PC-3 (cell line): Measurements from ENCODE around the gene ABHD14A. TPM values are rescaled to one million over a fixed set of nuclear protein-coding genes. Genes with fewer than 3 reads are reported as not detected.

Experiments used
- ATAC-seq: fragments of 200-7000 bp; cut with Tn5 transposase; 2 replicates; pipeline ENCODE4 v1.9.1; 2020; ENCODE audit warnings: mild to moderate bottlenecking, moderate library complexity
- BruUV-seq: library from RNA; stranded (reverse); fragments of 400-500 nt; replicated peaks from 2 replicates; lab custom pipeline; 2021; lab: Mats Ljungman, UMichigan
- CTCF ChIA-PET: fragments of 300-600 bp; sonication (Branson Sonifier 250); formaldehyde crosslinking; loops from one replicate; lab custom pipeline; 2022; ENCODE audit warnings: antibody characterized with exemption; lab: Charles Lee
- POLR2A ChIA-PET: fragments of 300-600 bp; sonication (Branson Sonifier 250); formaldehyde crosslinking; loops from one replicate; lab custom pipeline; 2022; ENCODE audit warnings: antibody characterized with exemption; ENCODE audit not compliant: unreplicated experiment; lab: Charles Lee
- DNase-seq: peaks from one replicate; pipeline ENCODE4 v3.0.0-alpha.2; 2015
- H2AFZ ChIP-seq: fragments of 300-600 bp; sonication (generic); 2 replicates; pipeline ENCODE4 v1.6.0; 2016; ENCODE audit warnings: antibody characterized with exemption, low read length
- H3F3A ChIP-seq: fragments of 300-600 bp; sonication (generic); one replicate; pipeline ENCODE4 v1.6.0; 2017; ENCODE audit warnings: antibody characterized with exemption, low read length, control low read depth, mild to moderate bottlenecking; ENCODE audit not compliant: unreplicated experiment
- H3K27ac ChIP-seq: fragments of 300-600 bp; sonication (generic); 2 replicates; pipeline ENCODE4 v1.5.1; 2016; ENCODE audit warnings: mild to moderate bottlenecking, low read length
- H3K27me3 ChIP-seq: fragments of 300-600 bp; sonication (generic); 2 replicates; pipeline ENCODE4 v1.6.1; 2016; ENCODE audit warnings: low read length, mixed read lengths
- H3K36me3 ChIP-seq: fragments of 300-600 bp; sonication (generic); 2 replicates; pipeline ENCODE4 v1.6.1; 2016; ENCODE audit warnings: low read depth, mixed run types, low read length, mixed read lengths
- H3K4me1 ChIP-seq: fragments of 300-600 bp; sonication (generic); 2 replicates; pipeline ENCODE4 v1.5.1; 2016; ENCODE audit warnings: low read length; ENCODE audit not compliant: insufficient read depth
- H3K4me2 ChIP-seq: fragments of 300-600 bp; sonication (generic); 2 replicates; pipeline ENCODE4 v1.6.0; 2016; ENCODE audit warnings: low read length
- H3K4me3 ChIP-seq: fragments of 300-600 bp; sonication (generic); 2 replicates; pipeline ENCODE4 v1.5.1; 2016; ENCODE audit warnings: mild to moderate bottlenecking, low read length, mixed read lengths
- H3K79me2 ChIP-seq: fragments of 300-600 bp; sonication (generic); 2 replicates; pipeline ENCODE4 v1.6.1; 2017; ENCODE audit warnings: low read length, mixed read lengths
- H3K9ac ChIP-seq: fragments of 300-600 bp; sonication (generic); 2 replicates; pipeline ENCODE4 v1.6.0; 2016; ENCODE audit warnings: mild to moderate bottlenecking, low read length
- H3K9me2 ChIP-seq: fragments of 300-600 bp; sonication (generic); replicated peaks from 2 replicates; pipeline ENCODE4 v1.6.1; 2016; ENCODE audit warnings: mixed run types, low read length, mixed read lengths
- H3K9me3 ChIP-seq: fragments of 300-600 bp; sonication (generic); 2 replicates; pipeline ENCODE4 v1.6.1; 2016; ENCODE audit warnings: low read length, mixed read lengths
- H4K20me1 ChIP-seq: fragments of 300-600 bp; sonication (generic); 2 replicates; pipeline ENCODE4 v1.6.1; 2016; ENCODE audit warnings: low read length, mixed read lengths
- CTCF ChIP-seq: fragments of 300-600 bp; sonication (generic); conservative IDR thresholded peaks from 2 replicates; pipeline ENCODE4 v1.5.1; 2017; ENCODE audit warnings: antibody characterized with exemption, low read depth, mild to moderate bottlenecking, low read length
- EZH2 ChIP-seq: fragments of 300-600 bp; sonication (generic); IDR thresholded peaks from one replicate; pipeline ENCODE4 v1.6.1; 2017; ENCODE audit warnings: antibody characterized with exemption, mild to moderate bottlenecking, low read length; ENCODE audit not compliant: unreplicated experiment
- EZH2phosphoT487 ChIP-seq: fragments of 300-600 bp; sonication (generic); IDR thresholded peaks from 2 replicates; pipeline ENCODE4 v1.6.1; 2018; ENCODE audit warnings: mild to moderate bottlenecking, antibody characterized with exemption, low read length, borderline replicate concordance
- intact Hi-C: fragments of 100-400 bp; cut with micrococcal nuclease; formaldehyde crosslinking; loops from 2 replicates; pipeline ENCODE4 v1.9.0; 2023
- total RNA-seq: library from RNA; depleted of rRNA; stranded (reverse); fragments of >200 nt; gene quantifications from 2 replicates; pipeline ENCODE4 v1.2.3, GENCODE V29; 2014

Gene ABHD14A
- total RNA-seq, 1 experiment from 2014 or later, result 23.4 TPM

- no peaks in the 10 kb centered on the region for H3K9me3 ChIP-seq
Observed at GRCh38 chr3:51986010-51986947, 11.4 kb downstream of the ABHD14A start.

GRCh38 chr3:51987568-51987967 lies 12.7 kb downstream of the ABHD14A start:
- Histone ChIP-seq H3K27ac (no peak overlapping the region), H4K20me1 (no peaks in the 10 kb centered on the region), H3K9ac (no peak overlapping the region), H3F3A (peaks cover 4% of the 10 kb centered on the region), H3K4me2 (no peak overlapping the region), H3K79me2 (peaks cover 23% of the 10 kb centered on the region), H3K4me1 (peaks cover 12% of the 10 kb centered on the region), H3K27me3 (no peaks in the 10 kb centered on the region), H3K9me2 (no peaks in the 10 kb centered on the region), H3K4me3 (no peak overlapping the region), H2AFZ (no peak overlapping the region), H3K9me3 (no peaks in the 10 kb centered on the region), H3K36me3 (peaks cover 6% of the 10 kb centered on the region)
- no peak for TF ChIP-seq CTCF
- no TSS peak for BruUV-seq
- ChIA-PET CTCF (no interaction called here), POLR2A (no interaction called here)
- intact Hi-C loops, result no loop called here
- DNase-seq (no peak), ATAC-seq (no peak)

More at GRCh38 chr3:51986010-51986947, 11.4 kb downstream of the ABHD14A start:
- Histone ChIP-seq H3K4me1 (peaks cover 20% of the 10 kb centered on the region), H3K9ac (no peak overlapping the region), H3K27ac (no peak overlapping the region), H3K79me2 (peaks cover 21% of the 10 kb centered on the region), H2AFZ (no peak overlapping the region), H3K9me2 (no peaks in the 10 kb centered on the region), H3K4me3 (no peak overlapping the region), H3K36me3 (no peaks in the 10 kb centered on the region; the same call in 1 of the 2 replicates), H3K27me3 (no peaks in the 10 kb centered on the region), H3K4me2 (no peak overlapping the region), H3F3A (no peaks in the 10 kb centered on the region), H4K20me1 (no peaks in the 10 kb centered on the region)
- no TSS peak for BruUV-seq
- DNase-seq (no peak), ATAC-seq (no peak)
- ChIA-PET CTCF (no interaction called here), POLR2A (interaction anchor here (0.6 kb wide), 1 partner anchor 67 kb away, joined by 6 read pairs; no protein-coding TSS in a partner anchor)
- TF ChIP-seq CTCF (no peak), EZH2 (no peak), EZH2phosphoT487 (no peak)
- intact Hi-C loops, result no loop called here
